ENCODE results near the gene CLRN2. TPM values are rescaled to one million over a fixed set of nuclear protein-coding genes. Genes with fewer than 3 reads are reported as not detected.

Gene CLRN2
- total RNA-seq, 1 experiment from 2014 or later, result not detected

DNA sequence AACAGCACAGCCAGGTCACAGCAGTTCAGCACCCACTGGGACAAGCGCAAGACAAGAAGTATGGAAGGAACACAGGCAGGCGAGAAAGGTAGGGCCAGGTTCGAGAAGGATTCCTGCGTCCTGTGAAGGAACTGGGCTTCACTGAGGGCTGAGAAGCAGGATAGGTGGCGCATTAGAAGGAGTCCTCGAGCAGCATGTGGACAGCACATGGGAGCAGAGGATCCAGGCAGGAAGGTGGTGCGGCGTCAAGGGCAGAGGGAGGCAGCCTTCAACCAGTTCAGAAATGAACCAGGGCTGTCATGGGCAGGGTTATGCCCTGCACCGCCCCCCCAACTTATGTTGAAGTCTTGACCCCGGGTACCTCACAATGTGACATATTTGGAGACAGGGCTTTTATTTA, 31.3 kb downstream of the CLRN2 start (continued):
- TF ChIP-seq, protein P1, sequence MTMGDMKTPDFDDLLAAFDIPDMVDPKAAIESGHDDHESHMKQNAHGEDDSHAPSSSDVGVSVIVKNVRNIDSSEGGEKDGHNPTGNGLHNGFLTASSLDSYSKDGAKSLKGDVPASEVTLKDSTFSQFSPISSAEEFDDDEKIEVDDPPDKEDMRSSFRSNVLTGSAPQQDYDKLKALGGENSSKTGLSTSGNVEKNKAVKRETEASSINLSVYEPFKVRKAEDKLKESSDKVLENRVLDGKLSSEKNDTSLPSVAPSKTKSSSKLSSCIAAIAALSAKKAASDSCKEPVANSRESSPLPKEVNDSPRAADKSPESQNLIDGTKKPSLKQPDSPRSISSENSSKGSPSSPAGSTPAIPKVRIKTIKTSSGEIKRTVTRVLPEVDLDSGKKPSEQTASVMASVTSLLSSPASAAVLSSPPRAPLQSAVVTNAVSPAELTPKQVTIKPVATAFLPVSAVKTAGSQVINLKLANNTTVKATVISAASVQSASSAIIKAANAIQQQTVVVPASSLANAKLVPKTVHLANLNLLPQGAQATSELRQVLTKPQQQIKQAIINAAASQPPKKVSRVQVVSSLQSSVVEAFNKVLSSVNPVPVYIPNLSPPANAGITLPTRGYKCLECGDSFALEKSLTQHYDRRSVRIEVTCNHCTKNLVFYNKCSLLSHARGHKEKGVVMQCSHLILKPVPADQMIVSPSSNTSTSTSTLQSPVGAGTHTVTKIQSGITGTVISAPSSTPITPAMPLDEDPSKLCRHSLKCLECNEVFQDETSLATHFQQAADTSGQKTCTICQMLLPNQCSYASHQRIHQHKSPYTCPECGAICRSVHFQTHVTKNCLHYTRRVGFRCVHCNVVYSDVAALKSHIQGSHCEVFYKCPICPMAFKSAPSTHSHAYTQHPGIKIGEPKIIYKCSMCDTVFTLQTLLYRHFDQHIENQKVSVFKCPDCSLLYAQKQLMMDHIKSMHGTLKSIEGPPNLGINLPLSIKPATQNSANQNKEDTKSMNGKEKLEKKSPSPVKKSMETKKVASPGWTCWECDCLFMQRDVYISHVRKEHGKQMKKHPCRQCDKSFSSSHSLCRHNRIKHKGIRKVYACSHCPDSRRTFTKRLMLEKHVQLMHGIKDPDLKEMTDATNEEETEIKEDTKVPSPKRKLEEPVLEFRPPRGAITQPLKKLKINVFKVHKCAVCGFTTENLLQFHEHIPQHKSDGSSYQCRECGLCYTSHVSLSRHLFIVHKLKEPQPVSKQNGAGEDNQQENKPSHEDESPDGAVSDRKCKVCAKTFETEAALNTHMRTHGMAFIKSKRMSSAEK (CRISPR knock-in tag; IDR thresholded peaks at IDR 0.05; ENCODE audit: borderline replicate concordance), result no peak
- TF ChIP-seq, protein P2, sequence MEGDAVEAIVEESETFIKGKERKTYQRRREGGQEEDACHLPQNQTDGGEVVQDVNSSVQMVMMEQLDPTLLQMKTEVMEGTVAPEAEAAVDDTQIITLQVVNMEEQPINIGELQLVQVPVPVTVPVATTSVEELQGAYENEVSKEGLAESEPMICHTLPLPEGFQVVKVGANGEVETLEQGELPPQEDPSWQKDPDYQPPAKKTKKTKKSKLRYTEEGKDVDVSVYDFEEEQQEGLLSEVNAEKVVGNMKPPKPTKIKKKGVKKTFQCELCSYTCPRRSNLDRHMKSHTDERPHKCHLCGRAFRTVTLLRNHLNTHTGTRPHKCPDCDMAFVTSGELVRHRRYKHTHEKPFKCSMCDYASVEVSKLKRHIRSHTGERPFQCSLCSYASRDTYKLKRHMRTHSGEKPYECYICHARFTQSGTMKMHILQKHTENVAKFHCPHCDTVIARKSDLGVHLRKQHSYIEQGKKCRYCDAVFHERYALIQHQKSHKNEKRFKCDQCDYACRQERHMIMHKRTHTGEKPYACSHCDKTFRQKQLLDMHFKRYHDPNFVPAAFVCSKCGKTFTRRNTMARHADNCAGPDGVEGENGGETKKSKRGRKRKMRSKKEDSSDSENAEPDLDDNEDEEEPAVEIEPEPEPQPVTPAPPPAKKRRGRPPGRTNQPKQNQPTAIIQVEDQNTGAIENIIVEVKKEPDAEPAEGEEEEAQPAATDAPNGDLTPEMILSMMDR (IDR thresholded peaks at IDR 0.05), result no peak

DNA sequence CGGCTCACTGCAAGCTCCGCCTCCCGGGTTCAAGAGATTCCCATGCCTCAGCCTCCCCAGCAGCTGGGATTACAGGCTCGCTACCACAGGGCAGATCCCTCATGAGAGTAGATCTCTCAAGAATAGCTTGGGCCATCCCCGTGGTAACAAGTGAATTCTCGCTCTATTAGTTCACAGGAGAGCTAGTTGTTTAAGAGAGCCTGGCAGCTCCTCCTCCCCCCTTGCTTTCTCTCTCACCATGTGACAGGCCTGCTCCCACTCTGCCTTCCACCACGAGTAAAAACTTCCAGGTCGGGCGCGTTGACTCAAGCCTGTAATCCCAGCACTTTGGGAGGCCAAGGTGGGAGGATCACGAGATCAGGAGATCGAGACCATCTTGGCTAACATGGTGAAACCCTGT, 31.7 kb downstream of the CLRN2 start:
- POLR2A ChIA-PET, result no interaction called here
- ATAC-seq (no peak), DNase-seq (ENCODE audit: low spot score) (no peak)
- CTCF ChIA-PET, result interaction anchor here (0.5 kb wide), 1 partner anchor 34 kb away, joined by 3 read pairs; no protein-coding TSS in a partner anchor
- Mint-ChIP-seq H3K4me3 (no peak overlapping the region), H3K27me3 (ENCODE audit: low read depth) (peaks cover 3% of the 10 kb centered on the region; the same call in 1 of the 2 replicates), H3K9me3 (no peaks in the 10 kb centered on the region), H3K36me3 (no peaks in the 10 kb centered on the region), H3K4me1 (peaks cover 8% of the 10 kb centered on the region), H3K27ac (no peak overlapping the region)
- TF ChIP-seq, protein P3, sequence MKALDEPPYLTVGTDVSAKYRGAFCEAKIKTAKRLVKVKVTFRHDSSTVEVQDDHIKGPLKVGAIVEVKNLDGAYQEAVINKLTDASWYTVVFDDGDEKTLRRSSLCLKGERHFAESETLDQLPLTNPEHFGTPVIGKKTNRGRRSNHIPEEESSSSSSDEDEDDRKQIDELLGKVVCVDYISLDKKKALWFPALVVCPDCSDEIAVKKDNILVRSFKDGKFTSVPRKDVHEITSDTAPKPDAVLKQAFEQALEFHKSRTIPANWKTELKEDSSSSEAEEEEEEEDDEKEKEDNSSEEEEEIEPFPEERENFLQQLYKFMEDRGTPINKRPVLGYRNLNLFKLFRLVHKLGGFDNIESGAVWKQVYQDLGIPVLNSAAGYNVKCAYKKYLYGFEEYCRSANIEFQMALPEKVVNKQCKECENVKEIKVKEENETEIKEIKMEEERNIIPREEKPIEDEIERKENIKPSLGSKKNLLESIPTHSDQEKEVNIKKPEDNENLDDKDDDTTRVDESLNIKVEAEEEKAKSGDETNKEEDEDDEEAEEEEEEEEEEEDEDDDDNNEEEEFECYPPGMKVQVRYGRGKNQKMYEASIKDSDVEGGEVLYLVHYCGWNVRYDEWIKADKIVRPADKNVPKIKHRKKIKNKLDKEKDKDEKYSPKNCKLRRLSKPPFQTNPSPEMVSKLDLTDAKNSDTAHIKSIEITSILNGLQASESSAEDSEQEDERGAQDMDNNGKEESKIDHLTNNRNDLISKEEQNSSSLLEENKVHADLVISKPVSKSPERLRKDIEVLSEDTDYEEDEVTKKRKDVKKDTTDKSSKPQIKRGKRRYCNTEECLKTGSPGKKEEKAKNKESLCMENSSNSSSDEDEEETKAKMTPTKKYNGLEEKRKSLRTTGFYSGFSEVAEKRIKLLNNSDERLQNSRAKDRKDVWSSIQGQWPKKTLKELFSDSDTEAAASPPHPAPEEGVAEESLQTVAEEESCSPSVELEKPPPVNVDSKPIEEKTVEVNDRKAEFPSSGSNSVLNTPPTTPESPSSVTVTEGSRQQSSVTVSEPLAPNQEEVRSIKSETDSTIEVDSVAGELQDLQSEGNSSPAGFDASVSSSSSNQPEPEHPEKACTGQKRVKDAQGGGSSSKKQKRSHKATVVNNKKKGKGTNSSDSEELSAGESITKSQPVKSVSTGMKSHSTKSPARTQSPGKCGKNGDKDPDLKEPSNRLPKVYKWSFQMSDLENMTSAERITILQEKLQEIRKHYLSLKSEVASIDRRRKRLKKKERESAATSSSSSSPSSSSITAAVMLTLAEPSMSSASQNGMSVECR (CRISPR knock-in tag; IDR thresholded peaks at IDR 0.05; ENCODE audit: borderline replicate concordance), result no peak
- no peak for TF ChIP-seq ZNF138 (CRISPR knock-in tag; conservative IDR thresholded peaks at IDR 0.05)

DNA sequence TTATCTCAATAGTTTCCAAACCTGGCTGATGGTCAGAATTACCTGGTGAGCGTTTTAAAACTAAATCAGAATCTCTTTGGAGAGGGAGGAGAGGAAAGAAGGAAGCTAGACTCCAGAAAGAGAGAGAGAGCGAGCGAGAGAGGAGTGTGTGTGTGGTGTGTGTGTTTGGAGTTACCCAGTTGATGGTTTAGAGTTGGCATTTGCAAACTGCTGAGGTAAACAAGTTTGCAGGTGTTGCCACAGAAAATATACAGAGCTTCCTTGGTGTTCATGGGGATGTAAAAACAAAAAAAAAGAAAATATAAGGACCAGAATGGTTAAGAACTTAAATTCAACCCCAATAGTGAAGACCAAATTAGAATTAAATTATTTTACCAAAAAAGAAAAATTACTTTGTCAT, 35.6 kb downstream of the CLRN2 start:
- ChIA-PET CTCF (no interaction called here), POLR2A (no interaction called here)
- no peaks in the 10 kb centered on the region for H3K4me1 Mint-ChIP-seq
- DNase-seq (ENCODE audit: low spot score), result no peak
- no peak for ATAC-seq
- no peak overlapping the region for H3K4me3 Mint-ChIP-seq
- H3K9me3 Mint-ChIP-seq, result no peaks in the 10 kb centered on the region
- H3K36me3 Mint-ChIP-seq, result no peaks in the 10 kb centered on the region
- H3K27me3 Mint-ChIP-seq (ENCODE audit: low read depth), result peaks cover 7% of the 10 kb centered on the region; the same call in 1 of the 2 replicates
- H3K27ac Mint-ChIP-seq, result no peak overlapping the region
- TF ChIP-seq, protein P4, sequence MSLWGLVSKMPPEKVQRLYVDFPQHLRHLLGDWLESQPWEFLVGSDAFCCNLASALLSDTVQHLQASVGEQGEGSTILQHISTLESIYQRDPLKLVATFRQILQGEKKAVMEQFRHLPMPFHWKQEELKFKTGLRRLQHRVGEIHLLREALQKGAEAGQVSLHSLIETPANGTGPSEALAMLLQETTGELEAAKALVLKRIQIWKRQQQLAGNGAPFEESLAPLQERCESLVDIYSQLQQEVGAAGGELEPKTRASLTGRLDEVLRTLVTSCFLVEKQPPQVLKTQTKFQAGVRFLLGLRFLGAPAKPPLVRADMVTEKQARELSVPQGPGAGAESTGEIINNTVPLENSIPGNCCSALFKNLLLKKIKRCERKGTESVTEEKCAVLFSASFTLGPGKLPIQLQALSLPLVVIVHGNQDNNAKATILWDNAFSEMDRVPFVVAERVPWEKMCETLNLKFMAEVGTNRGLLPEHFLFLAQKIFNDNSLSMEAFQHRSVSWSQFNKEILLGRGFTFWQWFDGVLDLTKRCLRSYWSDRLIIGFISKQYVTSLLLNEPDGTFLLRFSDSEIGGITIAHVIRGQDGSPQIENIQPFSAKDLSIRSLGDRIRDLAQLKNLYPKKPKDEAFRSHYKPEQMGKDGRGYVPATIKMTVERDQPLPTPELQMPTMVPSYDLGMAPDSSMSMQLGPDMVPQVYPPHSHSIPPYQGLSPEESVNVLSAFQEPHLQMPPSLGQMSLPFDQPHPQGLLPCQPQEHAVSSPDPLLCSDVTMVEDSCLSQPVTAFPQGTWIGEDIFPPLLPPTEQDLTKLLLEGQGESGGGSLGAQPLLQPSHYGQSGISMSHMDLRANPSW (CRISPR knock-in tag; conservative IDR thresholded peaks at IDR 0.05; ENCODE audit: low read depth), result no peak
- TF ChIP-seq, protein P5, sequence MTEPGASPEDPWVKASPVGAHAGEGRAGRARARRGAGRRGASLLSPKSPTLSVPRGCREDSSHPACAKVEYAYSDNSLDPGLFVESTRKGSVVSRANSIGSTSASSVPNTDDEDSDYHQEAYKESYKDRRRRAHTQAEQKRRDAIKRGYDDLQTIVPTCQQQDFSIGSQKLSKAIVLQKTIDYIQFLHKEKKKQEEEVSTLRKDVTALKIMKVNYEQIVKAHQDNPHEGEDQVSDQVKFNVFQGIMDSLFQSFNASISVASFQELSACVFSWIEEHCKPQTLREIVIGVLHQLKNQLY (CRISPR knock-in tag; IDR thresholded peaks at IDR 0.05), result no peak
- TF ChIP-seq, protein P6, sequence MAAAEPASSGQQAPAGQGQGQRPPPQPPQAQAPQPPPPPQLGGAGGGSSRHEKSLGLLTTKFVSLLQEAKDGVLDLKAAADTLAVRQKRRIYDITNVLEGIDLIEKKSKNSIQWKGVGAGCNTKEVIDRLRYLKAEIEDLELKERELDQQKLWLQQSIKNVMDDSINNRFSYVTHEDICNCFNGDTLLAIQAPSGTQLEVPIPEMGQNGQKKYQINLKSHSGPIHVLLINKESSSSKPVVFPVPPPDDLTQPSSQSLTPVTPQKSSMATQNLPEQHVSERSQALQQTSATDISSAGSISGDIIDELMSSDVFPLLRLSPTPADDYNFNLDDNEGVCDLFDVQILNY (CRISPR knock-in tag; IDR thresholded peaks at IDR 0.05), result no peak
- TF ChIP-seq GABPB1 (CRISPR knock-in tag; IDR thresholded peaks at IDR 0.05), result no peak
- TF ChIP-seq, protein P3 (CRISPR knock-in tag; IDR thresholded peaks at IDR 0.05; ENCODE audit: borderline replicate concordance), result no peak
- TF ChIP-seq PRRX2 (CRISPR knock-in tag; IDR thresholded peaks at IDR 0.05), result no peak
- no peak for TF ChIP-seq ZNF263 (CRISPR knock-in tag; IDR thresholded peaks at IDR 0.05; ENCODE audit: low read depth)
- no peak for TF ChIP-seq ZNF121 (CRISPR knock-in tag; IDR thresholded peaks at IDR 0.05)
- no peak for TF ChIP-seq SOX15 (CRISPR knock-in tag; IDR thresholded peaks at IDR 0.05)
